ENCODE measurements around the gene SYNE4. TPM values are rescaled to one million over a fixed set of nuclear protein-coding genes. Genes with fewer than 3 reads are reported as not detected.

SYNE4 gene
- total and polyA plus RNA-seq, 9 of the 15 experiments (the other 6 are each of a cell fraction or from before 2014, with no cell fraction given) = 0.03 to 0.65 (median 0.29) TPM

DNA sequence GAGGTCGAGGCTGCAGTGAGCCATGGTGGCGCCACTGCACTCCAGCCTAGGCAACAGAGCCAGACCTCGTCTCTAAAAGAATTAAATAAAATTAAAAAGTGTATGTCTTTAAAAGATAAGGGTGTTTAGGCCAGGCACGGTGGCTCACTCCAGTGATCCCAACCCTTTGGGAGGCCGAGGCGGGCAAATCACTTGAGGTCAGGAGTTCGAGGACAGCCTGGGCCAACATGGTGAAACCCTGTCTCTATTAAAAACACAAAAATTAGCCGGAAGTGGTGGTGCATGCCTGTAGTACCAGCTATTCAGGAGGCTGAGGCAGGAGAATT lies 21.1 kb downstream of the SYNE4 start:
- CTCF ChIA-PET (ENCODE audit: low intra/inter-chr PET ratio) = no interaction called here
- ATAC-seq (no peak), FAIRE-seq (no peak), DNase-seq (ENCODE audit: extremely low read depth in 1 of 4, low spot score in 3 of 4) (peak in 1 of 4 experiments; percentile 19)
- no peaks in the 10 kb centered on the region for H3K79me2 ChIP-seq (ENCODE audit: control insufficient read depth, insufficient read depth, low read length)
- no TSS peak for BruUV-seq (replicated peaks)
- no peaks in the 10 kb centered on the region for H3K36me3 ChIP-seq (ENCODE audit: control insufficient read depth, insufficient read depth, low read length)
- H3K4me3 ChIP-seq = peak overlapping the region; percentile 22; the same call in 1 of the 2 replicates
- H3K27ac ChIP-seq (ENCODE audit: extremely low read depth, low read depth, low read length) = no peak overlapping the region
- POLR2A ChIA-PET = no interaction called here
- no peaks in the 10 kb centered on the region for H3K9me1 ChIP-seq (ENCODE audit: control insufficient read depth, insufficient read depth, low read length)
- H2AFZ ChIP-seq (ENCODE audit: low read depth, low read length) = no peak overlapping the region
- H3K4me2 ChIP-seq (ENCODE audit: insufficient read depth, low read length) = no peak overlapping the region
- peaks cover 0 to 12% of the 10 kb centered on the region in 2 experiments; a peak in 2 of 5 replicates for H3K4me1 ChIP-seq (replicated peaks in 1 of 2; ENCODE audit: control insufficient read depth in 2 of 2, insufficient read depth in 2 of 2, low read length in 2 of 2)
- intact Hi-C loops (cut with micrococcal nuclease) = no loop called here
- peaks cover 10 to 36% of the 10 kb centered on the region in 2 experiments; a peak in 4 of 5 replicates for H3K27me3 ChIP-seq (ENCODE audit: control insufficient read depth in 2 of 2, insufficient read depth in 2 of 2, low read length in 2 of 2)
- peak overlapping the region in 1 of 2 experiments; percentile 78; a peak in 2 of 4 replicates for H3K9ac ChIP-seq (ENCODE audit: insufficient read depth in 1 of 2, low read depth in 2 of 2, low read length in 2 of 2)
- H3K9me3 ChIP-seq (replicated peaks; ENCODE audit: control insufficient read depth, insufficient read depth, low read depth, low read length) = peaks cover 3% of the 10 kb centered on the region
- TF ChIP-seq MECOM (CRISPR knock-in tag; IDR thresholded peaks at IDR 0.05) = no peak
- TF ChIP-seq ZNF239 (CRISPR knock-in tag; IDR thresholded peaks at IDR 0.05) = no peak
- TF ChIP-seq CEBPB (tag; IDR thresholded peaks at IDR 0.05) = no peak
- TF ChIP-seq ZKSCAN3 (CRISPR knock-in tag; IDR thresholded peaks at IDR 0.05) = no peak
- no peak for TF ChIP-seq ZNF121 (CRISPR knock-in tag; conservative IDR thresholded peaks at IDR 0.05)
- no peak for TF ChIP-seq NR2C1 (IDR thresholded peaks at IDR 0.05)
- TF ChIP-seq NR2C1 (tag; IDR thresholded peaks at IDR 0.05) = no peak
- no peak for TF ChIP-seq SMARCB1 (IDR thresholded peaks at IDR 0.05; ENCODE audit: insufficient read length, low read depth)
- no peak for TF ChIP-seq KAT7 (CRISPR knock-in tag; IDR thresholded peaks at IDR 0.05; ENCODE audit: borderline replicate concordance)
- no peak for TF ChIP-seq TSC22D4 (tag; IDR thresholded peaks at IDR 0.05)
- TF ChIP-seq, protein P1, sequence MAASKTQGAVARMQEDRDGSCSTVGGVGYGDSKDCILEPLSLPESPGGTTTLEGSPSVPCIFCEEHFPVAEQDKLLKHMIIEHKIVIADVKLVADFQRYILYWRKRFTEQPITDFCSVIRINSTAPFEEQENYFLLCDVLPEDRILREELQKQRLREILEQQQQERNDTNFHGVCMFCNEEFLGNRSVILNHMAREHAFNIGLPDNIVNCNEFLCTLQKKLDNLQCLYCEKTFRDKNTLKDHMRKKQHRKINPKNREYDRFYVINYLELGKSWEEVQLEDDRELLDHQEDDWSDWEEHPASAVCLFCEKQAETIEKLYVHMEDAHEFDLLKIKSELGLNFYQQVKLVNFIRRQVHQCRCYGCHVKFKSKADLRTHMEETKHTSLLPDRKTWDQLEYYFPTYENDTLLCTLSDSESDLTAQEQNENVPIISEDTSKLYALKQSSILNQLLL (CRISPR knock-in tag; IDR thresholded peaks at IDR 0.05; ENCODE audit: borderline replicate concordance) = no peak
- TF ChIP-seq XRCC5 (IDR thresholded peaks at IDR 0.05; ENCODE audit: low read depth, low read length) = no peak
- TF ChIP-seq, protein P2, sequence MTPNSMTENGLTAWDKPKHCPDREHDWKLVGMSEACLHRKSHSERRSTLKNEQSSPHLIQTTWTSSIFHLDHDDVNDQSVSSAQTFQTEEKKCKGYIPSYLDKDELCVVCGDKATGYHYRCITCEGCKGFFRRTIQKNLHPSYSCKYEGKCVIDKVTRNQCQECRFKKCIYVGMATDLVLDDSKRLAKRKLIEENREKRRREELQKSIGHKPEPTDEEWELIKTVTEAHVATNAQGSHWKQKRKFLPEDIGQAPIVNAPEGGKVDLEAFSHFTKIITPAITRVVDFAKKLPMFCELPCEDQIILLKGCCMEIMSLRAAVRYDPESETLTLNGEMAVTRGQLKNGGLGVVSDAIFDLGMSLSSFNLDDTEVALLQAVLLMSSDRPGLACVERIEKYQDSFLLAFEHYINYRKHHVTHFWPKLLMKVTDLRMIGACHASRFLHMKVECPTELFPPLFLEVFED (CRISPR knock-in tag; conservative IDR thresholded peaks at IDR 0.05) = no peak
- TF ChIP-seq NUFIP1 (IDR thresholded peaks at IDR 0.05; ENCODE audit: partially characterized antibody) = no peak
- no peak for TF ChIP-seq ETS2 (tag; IDR thresholded peaks at IDR 0.05; ENCODE audit: borderline replicate concordance, poor library complexity, severe bottlenecking)
- no peak for TF ChIP-seq GABPB2 (CRISPR knock-in tag; conservative IDR thresholded peaks at IDR 0.05)
- TF ChIP-seq LEF1 (IDR thresholded peaks at IDR 0.05) = no peak
- no peak for TF ChIP-seq TBP (optimal IDR thresholded peaks at IDR 0.05; ENCODE audit: low read depth, low read length)
- TF ChIP-seq TCF7 (IDR thresholded peaks at IDR 0.05; ENCODE audit: borderline replicate concordance) = no peak
- no peaks in the 10 kb centered on the region for H4K20me1 ChIP-seq (replicated peaks; ENCODE audit: control insufficient read depth, insufficient read depth, low read length)
- in situ Hi-C loops (cut with MboI) = no loop called here
- WGBS (ENCODE audit: insufficient coverage, low coverage, missing lambda C conversion rate) = 9% methylated on average over 8 of the region's 8 CpGs

Measured in K562 (cell line).